Fibroblast of lung (primary cell): Measurements from ENCODE around the gene FILIP1L. TPM values are rescaled to one million over a fixed set of nuclear protein-coding genes. Genes with fewer than 3 reads are reported as not detected.
A peak's percentile ranks its signal among the peaks of the same experiment; 100 is the strongest.

ENCODE experiments used
- DNase-seq, 2 donors: peaks; one replicate each; pipeline versions ENCODE4 v3.0.0 to v3.0.0-alpha.2; 2010; ENCODE audit warnings: low read depth in 2 of 2
- H2AFZ ChIP-seq: 2 replicates; pipeline ENCODE4 v1.5.1; 2012; ENCODE audit warnings: low read length, control low read depth, inconsistent platforms
- H3K27ac ChIP-seq: 2 replicates; pipeline ENCODE4 v1.5.1; 2011; ENCODE audit warnings: low read length, control low read depth; ENCODE audit not compliant: insufficient read depth
- H3K27me3 ChIP-seq: 2 replicates; pipeline ENCODE4 v1.5.1; 2011; ENCODE audit warnings: mild to moderate bottlenecking, low read length; ENCODE audit not compliant: control insufficient read depth, insufficient read depth
- H3K36me3 ChIP-seq: 2 replicates; pipeline ENCODE4 v1.5.1; 2011; ENCODE audit warnings: low read length; ENCODE audit not compliant: control insufficient read depth, insufficient read depth
- H3K4me1 ChIP-seq: 2 replicates; pipeline ENCODE4 v1.5.1; 2011; ENCODE audit warnings: low read length; ENCODE audit not compliant: control insufficient read depth, insufficient read depth; ENCODE audit errors: extremely low read depth
- H3K4me2 ChIP-seq: 2 replicates; pipeline ENCODE4 v1.5.1; 2011; ENCODE audit warnings: low read length, control low read depth; ENCODE audit not compliant: insufficient read depth; ENCODE audit errors: extremely low read depth
- H3K4me3 ChIP-seq, 4 experiments: fragments of 200-600 bp in 1 of 4; sonication (generic) in 1 of 4; replicated peaks in 1 of 4; 2 replicates each; pipeline ENCODE4 v1.5.1; 2011 to 2016; ENCODE audit warnings: low read length in 4 of 4, low read depth in 3 of 4, mild to moderate bottlenecking in 3 of 4, control low read depth in 2 of 4, inconsistent platforms in 1 of 4, mixed read lengths in 1 of 4; ENCODE audit not compliant: insufficient read depth in 1 of 4; ENCODE audit errors: control extremely low read depth in 1 of 4
- H3K79me2 ChIP-seq: 2 replicates; pipeline ENCODE4 v1.5.1; 2012; ENCODE audit warnings: mild to moderate bottlenecking, low read length, inconsistent platforms; ENCODE audit not compliant: control insufficient read depth, insufficient read depth
- H3K9ac ChIP-seq: 2 replicates; pipeline ENCODE4 v1.5.1; 2011; ENCODE audit warnings: mild to moderate bottlenecking, low read length, control low read depth; ENCODE audit not compliant: insufficient read depth
- H3K9me3 ChIP-seq: 2 replicates; pipeline ENCODE4 v1.5.1; 2012; ENCODE audit warnings: low read depth, low read length; ENCODE audit not compliant: control insufficient read depth, insufficient read depth
- H4K20me1 ChIP-seq: 2 replicates; pipeline ENCODE4 v1.5.1; 2011; ENCODE audit warnings: low read length; ENCODE audit not compliant: control insufficient read depth, insufficient read depth; ENCODE audit errors: extremely low read depth
- CTCF ChIP-seq, 2 donors: IDR thresholded peaks in 1 of 2; conservative IDR thresholded peaks in 1 of 2; 1 replicate in 1 of 2; 2 replicates in 1 of 2; pipeline ENCODE4 v1.5.1; 2011 to 2012; ENCODE audit warnings: low read length in 2 of 2, control low read depth in 1 of 2, inconsistent platforms in 1 of 2, low read depth in 1 of 2, mild to moderate bottlenecking in 1 of 2
- EZH2 ChIP-seq: IDR thresholded peaks from 2 replicates; pipeline ENCODE4 v1.5.1; 2012; ENCODE audit warnings: low read length, control low read depth, mild to moderate bottlenecking; ENCODE audit errors: missing control alignments
- polyA plus RNA-seq, 2 donors: library from polyadenylated mRNA; depleted of rRNA in 1 of 2; stranded (reverse) in 1 of 2; unstranded in 1 of 2; fragments of >200 nt; gene quantifications; 2 replicates each; pipeline ENCODE4 v1.2.1, GENCODE V29; 2011 to 2012; ENCODE audit warnings: missing spikeins in 1 of 2
- total RNA-seq: library from RNA; depleted of rRNA; stranded (reverse); fragments of >200 nt; gene quantifications from 2 replicates; pipeline ENCODE4 v1.2.1, GENCODE V29; 2014

The FILIP1L gene
- total and polyA plus RNA-seq, 2 donors (not counting 1 experiment from before 2014, with no cell fraction given): 92.8 to 126 TPM

- Histone ChIP-seq H3K36me3 (peaks cover 2% of the 10 kb centered on the region), H3K27ac (no peak overlapping the region), H3K4me2 (no peak overlapping the region), H3K4me3 (no peak overlapping the region), H3K4me1 (peaks cover 10% of the 10 kb centered on the region), H3K79me2 (peaks cover 64% of the 10 kb centered on the region), H2AFZ (no peak overlapping the region), H3K27me3 (no peaks in the 10 kb centered on the region), H3K9ac (no peak overlapping the region), H4K20me1 (no peaks in the 10 kb centered on the region), H3K9me3 (no peaks in the 10 kb centered on the region)
- no peak for TF ChIP-seq CTCF (conservative IDR thresholded peaks at IDR 0.05 in 1 of 2, IDR thresholded peaks at IDR 0.05 in 1 of 2; ENCODE audit: low read depth in 1 of 2, low read length in 2 of 2)
- TF ChIP-seq EZH2: no peak
- no peak for DNase-seq
Observed at GRCh38 chr3:99854756-99855298, 259.5 kb downstream of the FILIP1L start.

GRCh38 chr3:99852851-99853250, 261.4 kb downstream of the FILIP1L start:
- DNase-seq: peak in 1 of 2 donors; percentile 60
- no peak overlapping the region for H3K9ac ChIP-seq
- no peak overlapping the region for H3K27ac ChIP-seq
- H2AFZ ChIP-seq: no peak overlapping the region
- H3K36me3 ChIP-seq: no peaks in the 10 kb centered on the region
- H3K4me1 ChIP-seq: no peaks in the 10 kb centered on the region
- H3K9me3 ChIP-seq: no peaks in the 10 kb centered on the region
- no peak overlapping the region for H3K4me3 ChIP-seq
- no peaks in the 10 kb centered on the region for H3K27me3 ChIP-seq
- H3K4me2 ChIP-seq: no peak overlapping the region
- peaks cover 67% of the 10 kb centered on the region for H3K79me2 ChIP-seq
- no peaks in the 10 kb centered on the region for H4K20me1 ChIP-seq
- TF ChIP-seq EZH2: no peak
- TF ChIP-seq CTCF (conservative IDR thresholded peaks at IDR 0.05 in 1 of 2, IDR thresholded peaks at IDR 0.05 in 1 of 2; ENCODE audit: low read depth in 1 of 2, low read length in 2 of 2): no peak

GRCh38 chr3:99851955-99852354, 262.3 kb downstream of the FILIP1L start:
- Histone ChIP-seq H3K4me3 (no peak overlapping the region), H3K27me3 (no peaks in the 10 kb centered on the region), H3K4me2 (no peak overlapping the region), H4K20me1 (no peaks in the 10 kb centered on the region), H3K9ac (no peak overlapping the region), H3K36me3 (no peaks in the 10 kb centered on the region), H3K27ac (no peak overlapping the region), H3K9me3 (no peaks in the 10 kb centered on the region), H3K4me1 (no peaks in the 10 kb centered on the region), H2AFZ (no peak overlapping the region), H3K79me2 (peaks cover 58% of the 10 kb centered on the region)
- no peak for DNase-seq
- TF ChIP-seq EZH2 (no peak), CTCF (conservative IDR thresholded peaks at IDR 0.05 in 1 of 2, IDR thresholded peaks at IDR 0.05 in 1 of 2; ENCODE audit: low read depth in 1 of 2, low read length in 2 of 2) (no peak)
